ENCODE measurements around the gene CHD6. TPM values are rescaled to one million over a fixed set of nuclear protein-coding genes. Genes with fewer than 3 reads are reported as not detected.

The CHD6 gene
- total and polyA plus RNA-seq, 2 experiments from 2014 or later = 41.0 to 158 TPM

DNA sequence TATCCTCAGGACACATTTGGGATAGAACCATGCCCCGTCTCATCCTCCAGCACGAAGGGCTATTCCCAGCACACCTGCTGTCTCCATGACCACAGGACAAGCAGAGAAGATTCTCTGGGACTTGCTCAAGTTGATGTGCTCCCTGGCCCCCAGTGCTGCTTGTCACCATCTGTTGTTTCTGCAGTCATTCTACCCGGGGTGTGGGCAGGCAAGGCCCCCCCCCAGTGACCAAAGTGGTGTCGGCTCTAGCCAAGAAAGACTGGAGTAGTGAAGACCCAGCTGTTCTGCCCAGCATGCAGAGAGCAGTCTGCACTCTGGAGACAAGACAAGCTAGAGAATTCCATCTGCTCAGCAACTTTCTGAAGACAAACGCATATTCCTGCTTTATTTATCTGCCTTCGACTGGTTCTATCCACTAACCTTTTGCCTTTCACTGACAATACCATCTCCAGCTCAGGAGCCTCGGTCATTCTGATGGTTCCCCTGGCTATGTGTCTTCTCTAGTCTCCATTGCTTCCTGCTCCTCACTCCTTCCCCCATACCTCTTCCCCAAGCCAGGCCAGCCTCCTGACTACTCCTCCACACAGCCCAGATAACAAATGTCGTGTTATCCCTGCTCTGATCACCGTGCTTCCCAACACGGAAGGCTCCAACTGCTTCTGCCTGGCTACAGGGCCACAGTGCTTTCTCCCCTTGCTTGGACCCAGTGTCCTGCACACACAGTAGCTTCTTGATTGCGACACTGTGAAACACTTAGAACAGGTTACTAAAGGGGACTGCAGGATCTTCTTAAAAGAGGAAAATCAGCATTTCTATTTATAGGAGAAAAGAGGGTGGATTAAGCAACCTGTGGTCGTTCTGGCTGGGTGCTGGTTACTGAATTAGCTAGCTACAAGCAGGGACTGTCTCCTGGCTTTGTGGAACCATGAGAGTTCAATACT is 164.9 kb downstream of the CHD6 start:
- H3K27ac ChIP-seq (ENCODE audit: low read depth) = no peak overlapping the region
- H3K79me2 ChIP-seq (replicated peaks; ENCODE audit: insufficient read depth) = no peaks in the 10 kb centered on the region
- no peak for ATAC-seq
- TF ChIP-seq ZNF331 (CRISPR knock-in tag; IDR thresholded peaks at IDR 0.05; ENCODE audit: low read depth) (no peak), POLR2AphosphoS5 (IDR thresholded peaks at IDR 0.05; ENCODE audit: low read depth) (no peak), EZH2 (IDR thresholded peaks at IDR 0.05; ENCODE audit: low read depth, unreplicated experiment) (no peak), ZNF462 (CRISPR knock-in tag; IDR thresholded peaks at IDR 0.05) (no peak), STAT1 (IDR thresholded peaks at IDR 0.05; ENCODE audit: unreplicated experiment) (no peak), ZNF114 (CRISPR knock-in tag; IDR thresholded peaks at IDR 0.05) (no peak), CREB1 (CRISPR knock-in tag; IDR thresholded peaks at IDR 0.05; ENCODE audit: low read depth) (no peak), JUNB (IDR thresholded peaks at IDR 0.05; ENCODE audit: unreplicated experiment) (no peak), NANOG (IDR thresholded peaks at IDR 0.05; ENCODE audit: borderline replicate concordance) (no peak), EZH2phosphoT487 (IDR thresholded peaks at IDR 0.05; ENCODE audit: unreplicated experiment) (no peak)
- TF ChIP-seq, protein P1, sequence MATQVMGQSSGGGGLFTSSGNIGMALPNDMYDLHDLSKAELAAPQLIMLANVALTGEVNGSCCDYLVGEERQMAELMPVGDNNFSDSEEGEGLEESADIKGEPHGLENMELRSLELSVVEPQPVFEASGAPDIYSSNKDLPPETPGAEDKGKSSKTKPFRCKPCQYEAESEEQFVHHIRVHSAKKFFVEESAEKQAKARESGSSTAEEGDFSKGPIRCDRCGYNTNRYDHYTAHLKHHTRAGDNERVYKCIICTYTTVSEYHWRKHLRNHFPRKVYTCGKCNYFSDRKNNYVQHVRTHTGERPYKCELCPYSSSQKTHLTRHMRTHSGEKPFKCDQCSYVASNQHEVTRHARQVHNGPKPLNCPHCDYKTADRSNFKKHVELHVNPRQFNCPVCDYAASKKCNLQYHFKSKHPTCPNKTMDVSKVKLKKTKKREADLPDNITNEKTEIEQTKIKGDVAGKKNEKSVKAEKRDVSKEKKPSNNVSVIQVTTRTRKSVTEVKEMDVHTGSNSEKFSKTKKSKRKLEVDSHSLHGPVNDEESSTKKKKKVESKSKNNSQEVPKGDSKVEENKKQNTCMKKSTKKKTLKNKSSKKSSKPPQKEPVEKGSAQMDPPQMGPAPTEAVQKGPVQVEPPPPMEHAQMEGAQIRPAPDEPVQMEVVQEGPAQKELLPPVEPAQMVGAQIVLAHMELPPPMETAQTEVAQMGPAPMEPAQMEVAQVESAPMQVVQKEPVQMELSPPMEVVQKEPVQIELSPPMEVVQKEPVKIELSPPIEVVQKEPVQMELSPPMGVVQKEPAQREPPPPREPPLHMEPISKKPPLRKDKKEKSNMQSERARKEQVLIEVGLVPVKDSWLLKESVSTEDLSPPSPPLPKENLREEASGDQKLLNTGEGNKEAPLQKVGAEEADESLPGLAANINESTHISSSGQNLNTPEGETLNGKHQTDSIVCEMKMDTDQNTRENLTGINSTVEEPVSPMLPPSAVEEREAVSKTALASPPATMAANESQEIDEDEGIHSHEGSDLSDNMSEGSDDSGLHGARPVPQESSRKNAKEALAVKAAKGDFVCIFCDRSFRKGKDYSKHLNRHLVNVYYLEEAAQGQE (IDR thresholded peaks at IDR 0.05; ENCODE audit: unreplicated experiment) = no peak
- TF ChIP-seq, protein P2, sequence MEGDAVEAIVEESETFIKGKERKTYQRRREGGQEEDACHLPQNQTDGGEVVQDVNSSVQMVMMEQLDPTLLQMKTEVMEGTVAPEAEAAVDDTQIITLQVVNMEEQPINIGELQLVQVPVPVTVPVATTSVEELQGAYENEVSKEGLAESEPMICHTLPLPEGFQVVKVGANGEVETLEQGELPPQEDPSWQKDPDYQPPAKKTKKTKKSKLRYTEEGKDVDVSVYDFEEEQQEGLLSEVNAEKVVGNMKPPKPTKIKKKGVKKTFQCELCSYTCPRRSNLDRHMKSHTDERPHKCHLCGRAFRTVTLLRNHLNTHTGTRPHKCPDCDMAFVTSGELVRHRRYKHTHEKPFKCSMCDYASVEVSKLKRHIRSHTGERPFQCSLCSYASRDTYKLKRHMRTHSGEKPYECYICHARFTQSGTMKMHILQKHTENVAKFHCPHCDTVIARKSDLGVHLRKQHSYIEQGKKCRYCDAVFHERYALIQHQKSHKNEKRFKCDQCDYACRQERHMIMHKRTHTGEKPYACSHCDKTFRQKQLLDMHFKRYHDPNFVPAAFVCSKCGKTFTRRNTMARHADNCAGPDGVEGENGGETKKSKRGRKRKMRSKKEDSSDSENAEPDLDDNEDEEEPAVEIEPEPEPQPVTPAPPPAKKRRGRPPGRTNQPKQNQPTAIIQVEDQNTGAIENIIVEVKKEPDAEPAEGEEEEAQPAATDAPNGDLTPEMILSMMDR (conservative IDR thresholded peaks at IDR 0.05; ENCODE audit: low read depth in 2 of 2) = no peak
- TF ChIP-seq, protein P3, sequence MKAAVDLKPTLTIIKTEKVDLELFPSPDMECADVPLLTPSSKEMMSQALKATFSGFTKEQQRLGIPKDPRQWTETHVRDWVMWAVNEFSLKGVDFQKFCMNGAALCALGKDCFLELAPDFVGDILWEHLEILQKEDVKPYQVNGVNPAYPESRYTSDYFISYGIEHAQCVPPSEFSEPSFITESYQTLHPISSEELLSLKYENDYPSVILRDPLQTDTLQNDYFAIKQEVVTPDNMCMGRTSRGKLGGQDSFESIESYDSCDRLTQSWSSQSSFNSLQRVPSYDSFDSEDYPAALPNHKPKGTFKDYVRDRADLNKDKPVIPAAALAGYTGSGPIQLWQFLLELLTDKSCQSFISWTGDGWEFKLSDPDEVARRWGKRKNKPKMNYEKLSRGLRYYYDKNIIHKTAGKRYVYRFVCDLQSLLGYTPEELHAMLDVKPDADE (IDR thresholded peaks at IDR 0.05) = no peak
- Mint-ChIP-seq H3K4me3 (no peak overlapping the region), H3K9me3 (no peaks in the 10 kb centered on the region), H3K4me1 (no peaks in the 10 kb centered on the region), H3K36me3 (ENCODE audit: low read depth) (peaks cover 61% of the 10 kb centered on the region), H3K27me3 (ENCODE audit: insufficient read depth, low read depth, poor library complexity) (peaks cover 3% of the 10 kb centered on the region), H3K27ac (no peak overlapping the region)
- H3F3A ChIP-seq (replicated peaks; ENCODE audit: low read depth) = no peaks in the 10 kb centered on the region
- no peak overlapping the region for H3K4me2 ChIP-seq
- no peaks in the 10 kb centered on the region for H3K4me1 ChIP-seq (ENCODE audit: insufficient read depth)
- peaks cover 63% of the 10 kb centered on the region for H3K36me3 ChIP-seq (ENCODE audit: insufficient read depth)
- H2AFZ ChIP-seq = no peak overlapping the region
- no peak overlapping the region for H3K4me3 ChIP-seq
- no peak for DNase-seq (ENCODE audit: low spot score)
- H3K9me2 ChIP-seq (ENCODE audit: insufficient read depth) = no peaks in the 10 kb centered on the region
- H3K27me3 ChIP-seq (ENCODE audit: insufficient read depth) = no peaks in the 10 kb centered on the region
- peaks cover 4% of the 10 kb centered on the region for H4K20me1 ChIP-seq (replicated peaks; ENCODE audit: insufficient read depth)
